ENCODE measurements around the gene DRAM2.

DRAM2 gene

GRCh38 chr1:111161843-111162487 is 22.1 kb upstream of the DRAM2 start:
- Histone ChIP-seq H3K9me2 (replicated peaks; ENCODE audit: control insufficient read depth, low read length) (no peaks in the 10 kb centered on the region), H3K27ac (ENCODE audit: low read depth, low read length) (no peak overlapping the region), H3K79me2 (ENCODE audit: control insufficient read depth, low read length) (peaks cover 33% of the 10 kb centered on the region), H3K4me3 (ENCODE audit: low read length) (no peak overlapping the region), H3K27me3 (ENCODE audit: control insufficient read depth, low read length) (no peaks in the 10 kb centered on the region), H3K9me3 (ENCODE audit: control insufficient read depth, insufficient read depth, low read length) (no peaks in the 10 kb centered on the region), H3K4me1 (ENCODE audit: control insufficient read depth, low read length) (no peaks in the 10 kb centered on the region), H4K20me1 (ENCODE audit: control insufficient read depth, insufficient read depth, low read depth, low read length) (no peaks in the 10 kb centered on the region), H3F3A (ENCODE audit: control insufficient read depth, insufficient read depth) (peaks cover 8% of the 10 kb centered on the region; the same call in 1 of the 2 replicates), H3K36me3 (ENCODE audit: control insufficient read depth, low read length) (peaks cover 72% of the 10 kb centered on the region), H3K4me2 (ENCODE audit: low read length) (no peak overlapping the region)
- TF ChIP-seq EZH2phosphoT487 (IDR thresholded peaks at IDR 0.05; ENCODE audit: borderline replicate concordance, low read length), result no peak
- TF ChIP-seq CTCF (IDR thresholded peaks at IDR 0.05; ENCODE audit: low read depth, low read length, poor library complexity, severe bottlenecking), result no peak

- no peak overlapping the region for H3K4me3 ChIP-seq (ENCODE audit: low read length)
- no peak for TF ChIP-seq EZH2phosphoT487 (IDR thresholded peaks at IDR 0.05; ENCODE audit: borderline replicate concordance, low read length)
- TF ChIP-seq CTCF (IDR thresholded peaks at IDR 0.05; ENCODE audit: low read depth, low read length, poor library complexity, severe bottlenecking), result no peak
- H3K27me3 ChIP-seq (ENCODE audit: control insufficient read depth, low read length), result no peaks in the 10 kb centered on the region
- no peaks in the 10 kb centered on the region for H3F3A ChIP-seq (ENCODE audit: control insufficient read depth, insufficient read depth)
- peaks cover 85% of the 10 kb centered on the region for H3K36me3 ChIP-seq (ENCODE audit: control insufficient read depth, low read length)
- peaks cover 73% of the 10 kb centered on the region for H3K79me2 ChIP-seq (ENCODE audit: control insufficient read depth, low read length)
- no peaks in the 10 kb centered on the region for H3K9me3 ChIP-seq (ENCODE audit: control insufficient read depth, insufficient read depth, low read length)
- peaks cover 12% of the 10 kb centered on the region for H3K4me1 ChIP-seq (ENCODE audit: control insufficient read depth, low read length)
- no peak overlapping the region for H3K4me2 ChIP-seq (ENCODE audit: low read length)
- no peaks in the 10 kb centered on the region for H4K20me1 ChIP-seq (ENCODE audit: control insufficient read depth, insufficient read depth, low read depth, low read length)
- H3K27ac ChIP-seq (ENCODE audit: low read depth, low read length), result no peak overlapping the region
- H3K9me2 ChIP-seq (replicated peaks; ENCODE audit: control insufficient read depth, low read length), result no peaks in the 10 kb centered on the region
Observed at GRCh38 chr1:111157431-111157830, 17.5 kb upstream of the DRAM2 start.

GRCh38 chr1:111154021-111154999 is 14.4 kb upstream of the DRAM2 start:
- Histone ChIP-seq H3F3A (ENCODE audit: control insufficient read depth, insufficient read depth) (no peaks in the 10 kb centered on the region), H3K4me3 (ENCODE audit: low read length) (no peak overlapping the region), H3K27me3 (ENCODE audit: control insufficient read depth, low read length) (no peaks in the 10 kb centered on the region), H3K79me2 (ENCODE audit: control insufficient read depth, low read length) (peaks cover 94% of the 10 kb centered on the region), H3K9me2 (replicated peaks; ENCODE audit: control insufficient read depth, low read length) (no peaks in the 10 kb centered on the region), H4K20me1 (ENCODE audit: control insufficient read depth, insufficient read depth, low read depth, low read length) (no peaks in the 10 kb centered on the region), H3K27ac (ENCODE audit: low read depth, low read length) (no peak overlapping the region), H3K4me1 (ENCODE audit: control insufficient read depth, low read length) (peaks cover 12% of the 10 kb centered on the region), H3K36me3 (ENCODE audit: control insufficient read depth, low read length) (peaks cover 85% of the 10 kb centered on the region), H3K4me2 (ENCODE audit: low read length) (no peak overlapping the region), H3K9me3 (ENCODE audit: control insufficient read depth, insufficient read depth, low read length) (no peaks in the 10 kb centered on the region)
- no peak for TF ChIP-seq CTCF (IDR thresholded peaks at IDR 0.05; ENCODE audit: low read depth, low read length, poor library complexity, severe bottlenecking)
- no peak for TF ChIP-seq EZH2phosphoT487 (IDR thresholded peaks at IDR 0.05; ENCODE audit: borderline replicate concordance, low read length)
